GM12891 (cell line): Measurements from ENCODE around the gene PPIL1.
A peak's percentile ranks its signal among the peaks of the same experiment; 100 is the strongest.

Experiments used
- DNase-seq: peaks from one replicate; pipeline ENCODE4 v3.0.0; 2011; ENCODE audit warnings: low spot score; ENCODE audit not compliant: insufficient read length
- FAIRE-seq: peaks from 2 replicates; lab custom pipeline; 2011; peaks lifted over from hg19 to GRCh38; lab: Jason Lieb, UNC
- PAX5 ChIP-seq: IDR thresholded peaks from 2 replicates; pipeline ENCODE4 v1.6.1; 2011; ENCODE audit warnings: low read length, moderate library complexity, mild to moderate bottlenecking; ENCODE audit not compliant: insufficient read depth, severe bottlenecking
- POLR2A ChIP-seq: IDR thresholded peaks from 2 replicates; pipeline ENCODE4 v1.6.1; 2011; ENCODE audit warnings: low read depth, low read length, control low read depth
- POLR2AphosphoS5 ChIP-seq: IDR thresholded peaks from 2 replicates; pipeline ENCODE4 v1.6.1; 2011; ENCODE audit warnings: low read depth, low read length, control low read depth
- POU2F2 ChIP-seq: IDR thresholded peaks from 2 replicates; pipeline ENCODE4 v1.6.1; 2011; ENCODE audit warnings: low read depth, mild to moderate bottlenecking, control low read depth, low read length, moderate library complexity
- SPI1 ChIP-seq: IDR thresholded peaks from 2 replicates; pipeline ENCODE4 v1.6.1; 2011; ENCODE audit warnings: low read depth, low read length, control low read depth
- TAF1 ChIP-seq: IDR thresholded peaks from 2 replicates; pipeline ENCODE4 v1.6.1; 2011; ENCODE audit warnings: low read depth, low read length, control low read depth

The PPIL1 gene

DNA sequence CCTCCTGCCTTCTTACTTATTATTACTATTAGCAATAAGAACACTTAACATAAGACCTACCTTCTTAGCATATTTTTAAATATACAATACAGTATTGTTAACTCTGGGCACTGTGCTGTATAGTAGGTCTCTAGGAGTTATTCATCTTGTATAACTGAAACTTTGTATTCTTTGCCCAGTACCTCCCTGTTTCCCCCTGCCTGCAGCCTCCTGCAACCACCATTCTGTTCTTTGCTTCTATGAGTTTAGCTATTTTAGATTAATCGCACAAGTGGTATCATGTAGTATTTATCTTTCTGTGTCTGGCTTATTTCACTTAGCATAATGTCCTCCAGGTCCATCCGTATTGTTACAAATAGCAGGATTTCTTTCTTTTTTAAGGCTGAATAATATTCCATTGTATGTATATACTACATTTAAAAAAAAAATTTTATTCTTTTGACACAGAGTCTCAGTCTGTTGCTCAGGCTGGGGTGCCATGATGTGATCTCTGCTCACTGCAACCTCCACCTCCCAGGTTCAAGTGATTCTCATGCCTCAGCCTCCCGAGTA is 15.6 kb upstream of the PPIL1 start:
- no peak for FAIRE-seq
- TF ChIP-seq TAF1: no peak
- TF ChIP-seq POU2F2: no peak
- TF ChIP-seq POLR2AphosphoS5: no peak
- no peak for TF ChIP-seq POLR2A
- TF ChIP-seq PAX5: no peak
- no peak for TF ChIP-seq SPI1

GRCh38 chr6:36888654-36889481 is 14.3 kb upstream of the PPIL1 start:
- FAIRE-seq: no peak
- no peak for DNase-seq
- TF ChIP-seq TAF1 (no peak), POU2F2 (no peak), SPI1 (no peak), POLR2A (no peak), POLR2AphosphoS5 (no peak), PAX5 (no peak)

More for the DNA sequence above, 15.6 kb upstream of the PPIL1 start:
- DNase-seq: no peak

DNA sequence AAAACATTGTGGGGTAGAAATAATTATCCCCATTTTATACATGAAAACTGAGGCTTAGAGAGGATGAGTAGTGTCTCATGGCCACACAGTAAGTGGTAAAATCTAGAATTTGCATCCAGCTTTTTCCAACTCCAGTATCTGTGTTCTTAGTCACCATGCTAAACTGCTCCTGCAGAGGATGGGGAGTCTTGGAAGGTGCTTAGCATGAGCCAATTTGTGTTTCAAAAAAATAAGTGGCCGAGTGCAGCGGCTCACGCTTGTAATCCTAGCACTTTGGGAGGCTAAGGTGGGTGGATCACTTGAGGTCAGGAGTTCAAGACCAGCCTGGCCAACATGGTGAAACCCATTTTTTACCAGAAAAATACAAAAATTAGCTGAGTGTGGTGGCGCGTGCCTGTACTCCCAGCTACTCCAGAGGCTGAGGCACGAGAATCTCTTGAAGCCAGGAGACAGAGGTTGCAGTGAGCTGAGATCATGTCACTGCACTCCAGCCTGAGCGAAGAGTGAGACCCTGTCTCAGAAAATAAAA is 13.6 kb upstream of the PPIL1 start:
- DNase-seq (no peak), FAIRE-seq (no peak)
- TF ChIP-seq POLR2A (no peak), PAX5 (no peak), SPI1 (no peak), TAF1 (no peak), POU2F2 (no peak), POLR2AphosphoS5 (no peak)

GRCh38 chr6:36886950-36887618 is 12.5 kb upstream of the PPIL1 start:
- no peak for FAIRE-seq

GRCh38 chr6:36885461-36886401 is 11.1 kb upstream of the PPIL1 start, which contains the start of gene C6orf89:
TSS of gene C6orf89 (plus strand) at chr6:36885952. CDS start at chr6:36899445, 13,493 bp downstream.
- TF ChIP-seq TAF1 (no peak; the same call in 1 of the 2 replicates), POLR2AphosphoS5 (peak; percentile 71), POLR2A (peak; percentile 68), SPI1 (peak; percentile 55; the same call in 1 of the 2 replicates), PAX5 (no peak), POU2F2 (no peak)
- DNase-seq: peak; percentile 72
- peak; percentile 96 for FAIRE-seq

More at GRCh38 chr6:36886950-36887618, 12.5 kb upstream of the PPIL1 start:
- no peak for TF ChIP-seq POLR2AphosphoS5
- peak; percentile 6; the same call in 1 of the 2 replicates for TF ChIP-seq SPI1
- no peak for DNase-seq

DNA sequence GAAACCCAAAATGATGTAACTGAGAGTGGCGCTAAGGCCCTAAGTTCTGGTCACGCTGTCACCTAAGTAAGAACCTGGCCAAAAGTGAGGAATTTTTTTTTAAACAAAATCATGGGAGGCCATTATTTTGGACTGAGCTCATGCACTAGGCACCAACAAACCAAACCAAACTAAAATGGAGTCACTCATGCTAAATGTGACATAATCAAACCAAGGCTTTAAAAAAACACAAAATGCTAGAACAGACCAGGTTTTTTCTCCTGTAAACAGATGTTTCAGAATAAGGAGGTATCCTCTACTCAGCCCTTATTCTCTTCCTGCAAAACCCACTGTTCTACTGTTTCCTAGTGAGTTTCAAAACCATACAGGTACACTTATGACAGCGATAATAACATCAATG is 10.0 kb upstream of the PPIL1 start:
- DNase-seq: no peak
- TF ChIP-seq POLR2AphosphoS5 (no peak), PAX5 (no peak), POU2F2 (no peak), TAF1 (no peak), POLR2A (no peak), SPI1 (no peak)
- FAIRE-seq: no peak

GRCh38 chr6:36875250-36875633 is 639 bp upstream of the PPIL1 start:
- FAIRE-seq (peak; percentile 58), DNase-seq (no peak)
- TF ChIP-seq POLR2AphosphoS5 (no peak), TAF1 (no peak), POU2F2 (no peak), PAX5 (no peak), SPI1 (no peak), POLR2A (no peak)

GRCh38 chr6:36873612-36874442 is 776 bp downstream of the PPIL1 start:
- TF ChIP-seq TAF1: no peak
- no peak for TF ChIP-seq POLR2A
- TF ChIP-seq POLR2AphosphoS5: no peak
- no peak for TF ChIP-seq SPI1
- no peak for TF ChIP-seq POU2F2
- no peak for TF ChIP-seq PAX5
- FAIRE-seq: peak; percentile 58
- DNase-seq: no peak

DNA sequence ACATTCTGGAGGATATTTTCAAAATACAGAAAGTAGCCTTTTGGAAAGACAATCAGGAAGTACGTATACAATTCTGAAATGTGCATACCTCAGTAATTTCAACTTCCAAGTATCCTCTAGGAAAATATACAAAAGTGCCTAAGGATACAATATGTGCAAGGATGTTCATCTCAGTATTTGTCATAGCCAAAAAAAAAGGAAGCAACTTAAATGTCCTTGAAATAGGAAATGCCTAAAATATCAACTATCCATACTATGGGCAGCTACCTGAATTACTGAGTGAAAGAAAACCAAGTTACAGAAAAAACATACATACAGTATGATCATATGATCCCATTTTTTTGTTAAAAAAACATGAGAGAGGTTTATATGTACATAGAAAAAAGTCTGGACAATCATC is 1.5 kb downstream of the PPIL1 start:
- no peak for DNase-seq
- FAIRE-seq: no peak
- TF ChIP-seq POLR2A (no peak), PAX5 (no peak)
